Activated CD8-positive, alpha-beta memory T cell treated with anti-CD3 and anti-CD28 coated beads, Interleukin-2, amount 50 U/mL, for 48 hours (primary cell): ENCODE results near the gene RAD54L.
A peak's percentile ranks its signal among the peaks of the same experiment; 100 is the strongest.
"Not testable (repeated sequence)": the region's sequence is repeated elsewhere in the genome, so short reads cannot be mapped to it uniquely, and the experiment has no call there.

Experiments
- DNase-seq: peaks from one replicate; pipeline ENCODE4 v3.0.0-alpha.2; 2020

Gene RAD54L

GRCh38 chr1:46247436-46248121 is at the start of gene RAD54L:
Gene RAD54L, plus strand, starts transcription at chr1:46247763. Its CDS starts 643 bp downstream, at chr1:46248406.
- DNase-seq: peak; percentile 96

- DNase-seq: peak; percentile 88
These were observed 49.4 kb upstream of the RAD54L start, which contains the start of gene POMGNT1 for GRCh38 chr1:46197964-46198811. Gene POMGNT1, minus strand, starts transcription at chr1:46198434. Its CDS starts 613 bp downstream, at chr1:46197821.

- DNase-seq: no peak
These were observed 48.3 kb upstream of the RAD54L start for GRCh38 chr1:46199233-46199749.

- DNase-seq: no peak
These were observed 43.7 kb upstream of the RAD54L start for GRCh38 chr1:46203738-46204405.

GRCh38 chr1:46204406-46204742 is 43.2 kb upstream of the RAD54L start:
- no peak for DNase-seq

- no peak for DNase-seq
These were observed 42.4 kb upstream of the RAD54L start for GRCh38 chr1:46205141-46205540.

- no peak for DNase-seq
These were observed 41.8 kb upstream of the RAD54L start for GRCh38 chr1:46205791-46206190.

- no peak for DNase-seq
These were observed 41.2 kb upstream of the RAD54L start for GRCh38 chr1:46206399-46206798.

- no peak for DNase-seq
These were observed 37.0 kb upstream of the RAD54L start for GRCh38 chr1:46210561-46210960.

- no peak for DNase-seq
These were observed 36.5 kb upstream of the RAD54L start for GRCh38 chr1:46211051-46211450.

GRCh38 chr1:46215504-46215903 is 32.1 kb upstream of the RAD54L start:
- no peak for DNase-seq

- DNase-seq: no peak
These were observed 29.1 kb upstream of the RAD54L start for GRCh38 chr1:46218443-46218842.

GRCh38 chr1:46219551-46220520 is 27.7 kb upstream of the RAD54L start:
- DNase-seq: no peak

GRCh38 chr1:46220808-46221207 is 26.8 kb upstream of the RAD54L start:
- DNase-seq: no peak

GRCh38 chr1:46221749-46222148 is 25.8 kb upstream of the RAD54L start:
- DNase-seq: no peak

- DNase-seq: not testable (repeated sequence)
These were observed 24.5 kb upstream of the RAD54L start for GRCh38 chr1:46223055-46223454.

GRCh38 chr1:46223472-46223943 is 24.1 kb upstream of the RAD54L start:
- peak; percentile 70 for DNase-seq

- no peak for DNase-seq
These were observed 22.6 kb upstream of the RAD54L start for GRCh38 chr1:46224966-46225365.

- DNase-seq: not testable (repeated sequence)
These were observed 16.3 kb upstream of the RAD54L start for GRCh38 chr1:46231231-46231630.

GRCh38 chr1:46236882-46237281 is 10.7 kb upstream of the RAD54L start:
- no peak for DNase-seq

- not testable (repeated sequence) for DNase-seq
These were observed 8.7 kb upstream of the RAD54L start for GRCh38 chr1:46238865-46239264.

GRCh38 chr1:46241733-46242132 is 5.8 kb upstream of the RAD54L start:
- DNase-seq: not testable (repeated sequence)
